ENCODE data around the gene TUBA3D.
"Not testable (repeated sequence)": the region's sequence is repeated elsewhere in the genome, so short reads cannot be mapped to it uniquely, and the experiment has no call there.

Gene TUBA3D

DNA sequence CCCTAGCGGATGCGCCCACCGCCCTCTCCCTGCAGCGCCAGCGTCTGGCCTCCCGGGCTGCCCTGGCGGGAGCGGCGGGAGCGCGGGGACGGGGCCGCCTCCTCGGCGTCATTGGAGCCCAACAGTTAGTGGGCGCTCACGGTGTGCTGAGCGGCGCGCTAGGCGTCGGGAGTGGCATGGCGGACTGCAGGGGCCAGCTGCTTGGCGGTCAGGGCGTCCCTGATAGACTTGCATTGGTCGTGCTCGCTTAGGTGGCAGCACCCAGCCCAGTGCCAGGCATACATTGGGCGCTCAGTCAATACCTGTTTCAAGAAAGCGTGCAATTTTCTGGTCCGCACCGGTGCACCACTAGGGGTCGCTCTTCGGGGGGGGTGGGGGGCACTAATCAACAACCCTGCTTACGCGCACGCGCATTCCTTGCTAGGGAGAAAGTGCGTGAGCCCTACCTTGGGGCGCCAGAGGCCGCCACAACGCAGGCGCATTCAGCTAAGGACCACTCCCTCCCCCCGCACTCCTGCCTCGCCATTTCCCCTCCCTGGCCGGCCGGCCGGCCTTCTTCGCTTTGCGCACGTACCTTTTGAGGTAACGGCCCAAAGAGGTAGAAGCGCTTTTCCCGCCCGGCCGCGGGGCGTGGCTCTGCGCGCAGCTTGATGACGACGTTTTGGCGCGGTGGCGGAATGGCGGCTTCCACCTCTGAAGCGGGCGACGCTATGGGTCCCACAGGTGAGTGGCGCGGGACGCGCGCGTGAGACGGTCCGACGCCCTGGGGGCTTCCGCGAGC lies 16.7 kb downstream of the TUBA3D start:
- DNase-seq (ENCODE audit: low read depth), result peak; percentile 97
- TF ChIP-seq, protein P1, sequence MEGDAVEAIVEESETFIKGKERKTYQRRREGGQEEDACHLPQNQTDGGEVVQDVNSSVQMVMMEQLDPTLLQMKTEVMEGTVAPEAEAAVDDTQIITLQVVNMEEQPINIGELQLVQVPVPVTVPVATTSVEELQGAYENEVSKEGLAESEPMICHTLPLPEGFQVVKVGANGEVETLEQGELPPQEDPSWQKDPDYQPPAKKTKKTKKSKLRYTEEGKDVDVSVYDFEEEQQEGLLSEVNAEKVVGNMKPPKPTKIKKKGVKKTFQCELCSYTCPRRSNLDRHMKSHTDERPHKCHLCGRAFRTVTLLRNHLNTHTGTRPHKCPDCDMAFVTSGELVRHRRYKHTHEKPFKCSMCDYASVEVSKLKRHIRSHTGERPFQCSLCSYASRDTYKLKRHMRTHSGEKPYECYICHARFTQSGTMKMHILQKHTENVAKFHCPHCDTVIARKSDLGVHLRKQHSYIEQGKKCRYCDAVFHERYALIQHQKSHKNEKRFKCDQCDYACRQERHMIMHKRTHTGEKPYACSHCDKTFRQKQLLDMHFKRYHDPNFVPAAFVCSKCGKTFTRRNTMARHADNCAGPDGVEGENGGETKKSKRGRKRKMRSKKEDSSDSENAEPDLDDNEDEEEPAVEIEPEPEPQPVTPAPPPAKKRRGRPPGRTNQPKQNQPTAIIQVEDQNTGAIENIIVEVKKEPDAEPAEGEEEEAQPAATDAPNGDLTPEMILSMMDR (IDR thresholded peaks at IDR 0.05; ENCODE audit: insufficient read depth, low read depth, low read length, missing control alignments), result peak; percentile 69
- H3K4me3 ChIP-seq (ENCODE audit: low read length), result peak overlapping the region; percentile 94

GRCh38 chr2:131493199-131493968 lies 17.5 kb downstream of the TUBA3D start:
- no peak for DNase-seq (ENCODE audit: low read depth)
- H3K4me3 ChIP-seq (ENCODE audit: low read length), result peak overlapping the region; percentile 94
- TF ChIP-seq, protein P1 (IDR thresholded peaks at IDR 0.05; ENCODE audit: insufficient read depth, low read depth, low read length, missing control alignments), result no peak

- not testable (repeated sequence) for DNase-seq (ENCODE audit: low read depth); H3K4me3 ChIP-seq (ENCODE audit: low read length)
These were observed 19.6 kb downstream of the TUBA3D start for GRCh38 chr2:131495506-131495905.

DNA sequence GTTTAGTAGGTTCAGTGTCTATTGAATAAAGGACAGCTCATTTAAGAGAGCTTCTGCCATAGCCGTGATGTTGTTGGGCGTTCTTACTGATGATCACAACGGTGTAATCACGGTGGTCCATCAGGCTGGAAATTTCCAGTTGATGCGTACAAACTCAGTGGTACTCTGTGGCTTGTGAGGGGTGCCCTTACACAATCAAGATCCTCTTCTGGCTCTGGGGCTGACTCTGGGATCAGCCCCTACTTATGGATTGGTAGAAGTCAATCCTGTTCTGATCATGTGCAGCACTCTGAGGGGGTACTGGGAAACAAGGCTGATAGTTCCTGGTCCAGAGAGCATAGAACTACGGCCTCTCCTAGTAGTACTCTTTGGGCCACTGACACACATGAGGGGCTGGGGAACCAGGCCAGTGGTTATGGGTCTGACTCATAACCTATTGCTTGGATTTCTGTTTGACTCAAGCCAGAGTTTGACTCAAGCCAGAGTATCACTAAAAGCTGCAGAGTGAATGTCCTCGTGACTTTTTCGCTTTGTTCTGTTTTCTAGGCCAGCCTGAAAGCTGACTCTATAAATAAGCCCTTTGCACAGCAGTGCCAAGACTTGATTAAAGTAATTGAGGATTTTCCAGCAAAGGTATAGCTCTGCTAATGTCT lies 22.5 kb downstream of the TUBA3D start:
- not testable (repeated sequence) for H3K4me3 ChIP-seq (ENCODE audit: low read length); DNase-seq (ENCODE audit: low read depth)

GRCh38 chr2:131503587-131503986 lies 27.7 kb downstream of the TUBA3D start:
- DNase-seq (ENCODE audit: low read depth); H3K4me3 ChIP-seq (ENCODE audit: low read length): not testable (repeated sequence)

DNA sequence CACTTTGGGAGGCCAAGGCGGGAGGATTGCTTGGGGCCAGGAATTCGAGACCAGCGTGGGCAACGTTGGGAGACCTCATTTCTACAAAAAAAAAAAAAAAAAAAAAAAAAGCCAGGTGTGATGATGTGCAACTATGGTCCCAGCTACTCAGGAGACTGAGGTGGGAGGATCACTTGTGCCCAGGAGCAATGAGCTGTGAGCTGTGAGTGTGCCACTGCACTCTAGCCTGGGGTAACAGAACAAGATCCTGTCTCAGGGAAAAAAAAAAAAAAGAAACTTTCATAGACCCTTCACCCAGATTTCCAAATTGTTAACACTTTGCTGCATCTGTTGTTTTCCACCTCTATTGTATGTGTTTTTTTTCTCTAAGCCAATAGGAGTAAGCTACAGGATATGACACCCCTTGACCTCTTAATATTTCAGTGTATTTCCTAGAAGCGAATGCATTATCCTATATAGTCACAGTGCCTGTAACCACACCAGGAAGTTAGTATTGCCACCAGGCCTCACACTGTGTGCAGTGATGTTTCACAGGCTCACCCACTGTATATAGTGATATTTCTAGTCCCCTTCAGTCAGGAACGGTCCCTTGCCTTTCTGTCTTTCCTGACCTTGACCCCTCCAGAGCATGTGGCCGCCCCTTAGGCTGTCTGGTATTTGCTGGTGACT lies 28.3 kb downstream of the TUBA3D start:
- not testable (repeated sequence) for H3K4me3 ChIP-seq (ENCODE audit: low read length); DNase-seq (ENCODE audit: low read depth)

DNA sequence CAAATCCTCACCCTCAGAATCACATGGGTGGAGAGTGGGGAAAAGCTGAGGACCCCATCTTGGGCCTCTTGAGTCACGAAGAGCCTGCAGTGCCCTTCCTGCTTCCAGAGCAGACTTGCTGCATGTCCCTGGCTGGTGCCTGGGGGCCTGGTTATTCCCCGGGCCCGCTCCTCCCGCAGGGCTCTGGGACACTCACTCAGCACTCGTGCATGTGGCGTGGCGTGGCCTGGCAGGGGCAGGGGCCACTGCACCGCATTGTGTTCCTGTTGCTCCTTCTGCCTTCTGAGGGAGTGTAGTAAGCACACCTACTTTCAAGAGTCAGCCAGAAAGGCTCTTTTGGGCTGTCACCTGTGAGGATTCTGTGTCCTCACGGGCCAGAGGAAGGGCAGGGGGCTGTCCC lies 33.7 kb downstream of the TUBA3D start:
- H3K4me3 ChIP-seq (ENCODE audit: low read length), result no peak overlapping the region
- TF ChIP-seq, protein P1 (IDR thresholded peaks at IDR 0.05; ENCODE audit: insufficient read depth, low read depth, low read length, missing control alignments), result no peak

DNA sequence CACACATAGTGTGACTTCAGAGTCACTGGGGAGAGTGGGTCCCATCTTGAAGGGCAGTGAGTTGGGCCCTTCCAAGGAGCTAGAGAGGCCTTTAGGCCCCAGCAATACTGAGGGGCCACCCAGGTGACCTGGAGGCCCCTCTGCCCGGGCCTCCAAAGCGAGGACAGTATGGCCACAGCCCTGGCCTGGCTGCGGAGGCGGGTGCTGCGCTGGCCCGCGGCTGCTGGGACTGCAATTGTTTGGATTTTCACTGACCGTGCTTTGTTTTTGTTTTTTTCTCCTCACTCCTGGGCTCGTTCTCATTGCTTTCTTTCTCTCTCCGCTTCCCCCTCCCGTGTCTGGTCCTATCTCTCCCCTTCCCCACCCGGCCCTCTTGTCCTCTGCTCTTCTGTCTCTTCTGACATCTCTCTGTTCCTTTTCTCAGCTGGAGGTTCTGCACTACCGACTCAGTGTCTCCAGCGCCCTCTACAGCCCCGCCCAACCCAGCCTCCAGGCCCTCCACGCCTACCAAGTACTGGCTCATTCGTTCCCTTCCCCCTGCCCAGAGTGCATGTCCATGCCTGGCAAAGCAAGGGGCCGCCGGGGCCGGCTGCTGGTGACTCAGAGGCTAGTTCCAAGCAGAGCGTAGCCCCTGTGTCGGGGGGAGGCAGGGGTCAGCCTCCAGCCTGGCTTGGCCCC lies 35.5 kb downstream of the TUBA3D start:
- H3K4me3 ChIP-seq (ENCODE audit: low read length), result not testable (repeated sequence)
- DNase-seq (ENCODE audit: low read depth), result peak; percentile 31

More for the DNA sequence above, 33.7 kb downstream of the TUBA3D start:
- DNase-seq (ENCODE audit: low read depth), result no peak

DNA sequence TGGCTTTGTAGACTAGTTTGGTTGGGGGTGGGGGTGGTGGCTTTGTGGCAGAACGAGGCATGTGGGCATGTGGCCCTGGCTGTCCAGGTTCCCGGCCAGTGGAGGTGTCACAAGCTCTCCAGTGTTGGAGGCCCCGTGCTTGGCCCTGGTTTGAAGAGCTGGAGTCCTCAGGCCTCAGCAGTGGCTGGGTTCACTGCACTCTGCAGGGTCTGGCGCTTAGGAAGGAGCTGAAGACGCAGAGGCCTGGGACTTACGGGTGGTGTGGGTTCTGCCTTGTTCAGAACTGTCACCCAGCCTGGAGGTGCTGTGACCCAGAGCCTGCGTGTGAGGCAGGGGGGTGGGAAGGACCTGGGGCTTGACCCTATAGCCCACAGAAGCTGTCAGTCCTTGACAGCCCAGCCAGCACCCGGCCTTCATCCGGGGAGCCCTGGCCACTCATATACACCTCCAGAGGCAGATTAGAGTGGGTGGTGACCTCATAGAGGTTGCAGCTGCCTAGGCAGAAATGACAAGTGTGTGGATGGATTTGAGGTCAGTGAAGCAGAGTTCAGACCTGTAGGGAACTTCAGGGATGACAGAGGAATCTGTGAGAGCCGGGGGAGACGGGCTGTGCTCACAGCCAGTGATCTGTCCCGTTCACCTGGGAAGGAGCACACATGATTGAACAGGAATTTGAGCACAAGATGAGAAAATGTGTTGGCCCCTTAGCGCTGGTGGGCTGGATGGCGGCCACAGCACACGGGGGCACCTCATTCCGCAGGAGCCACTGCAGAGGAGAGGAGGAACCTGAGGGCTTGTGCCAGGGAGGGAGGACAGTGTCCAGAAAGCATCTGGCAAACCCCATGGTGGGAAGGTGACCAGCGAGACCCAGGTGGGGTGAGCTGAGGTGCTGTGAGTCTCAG lies 36.3 kb downstream of the TUBA3D start:
- DNase-seq (ENCODE audit: low read depth); H3K4me3 ChIP-seq (ENCODE audit: low read length): not testable (repeated sequence)

- H3K4me3 ChIP-seq (ENCODE audit: low read length); DNase-seq (ENCODE audit: low read depth): not testable (repeated sequence)
These were observed 38.7 kb downstream of the TUBA3D start for GRCh38 chr2:131514408-131515166.

DNA sequence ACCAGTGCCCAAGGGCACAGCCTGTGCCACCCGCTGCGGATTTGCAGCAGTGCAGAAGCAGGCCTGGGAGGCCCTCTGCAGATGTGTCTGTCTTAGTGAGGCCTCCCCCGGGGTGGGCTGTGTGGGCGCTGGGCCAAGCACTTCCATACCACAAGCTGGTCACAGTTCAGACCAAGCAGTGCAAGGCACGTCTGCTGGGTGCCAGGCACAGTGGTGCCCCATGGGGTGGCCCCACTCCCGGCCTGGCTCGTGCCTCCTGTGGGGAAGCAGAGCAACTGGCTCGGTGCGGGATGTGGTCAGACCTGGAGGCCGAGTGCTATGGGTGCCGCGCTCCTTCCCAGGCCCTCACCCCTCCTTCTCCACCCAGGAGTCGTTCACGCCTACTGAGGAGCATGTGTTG lies 39.3 kb downstream of the TUBA3D start:
- DNase-seq (ENCODE audit: low read depth), result not testable (repeated sequence)

More for the DNA sequence above, 39.3 kb downstream of the TUBA3D start:
- not testable (repeated sequence) for H3K4me3 ChIP-seq (ENCODE audit: low read length)
